HepG2 (cell line): ENCODE results near the gene PPP1R9B.

Source experiments
- SCMH1 ChIP-seq: sonication (generic); formaldehyde crosslinking; IDR thresholded peaks from 2 replicates; pipeline ENCODE4 v1.9.0; 2021; ENCODE audit warnings: missing genetic modification reagents, mild to moderate bottlenecking, borderline replicate concordance
- TRIM24 ChIP-seq: sonication (generic); formaldehyde crosslinking; IDR thresholded peaks from 2 replicates; pipeline ENCODE4 v1.8.0; 2022; ENCODE audit warnings: mild to moderate bottlenecking, missing genetic modification reagents
- ZNF713 ChIP-seq: sonication (generic); formaldehyde crosslinking; IDR thresholded peaks from 2 replicates; pipeline ENCODE4 v1.4.0; 2020; ENCODE audit warnings: mild to moderate bottlenecking, missing genetic modification reagents
- ZZZ3 ChIP-seq: sonication (generic); formaldehyde crosslinking; IDR thresholded peaks from 2 replicates; pipeline ENCODE4 v1.4.0; 2020; ENCODE audit warnings: missing genetic modification reagents, mild to moderate bottlenecking, borderline replicate concordance
- TF ChIP-seq, protein P1 (sequence below): sonication (generic); formaldehyde crosslinking; IDR thresholded peaks from 2 replicates; pipeline ENCODE4 v1.8.1; 2023; ENCODE audit warnings: mild to moderate bottlenecking, missing genetic modification reagents

DNA sequence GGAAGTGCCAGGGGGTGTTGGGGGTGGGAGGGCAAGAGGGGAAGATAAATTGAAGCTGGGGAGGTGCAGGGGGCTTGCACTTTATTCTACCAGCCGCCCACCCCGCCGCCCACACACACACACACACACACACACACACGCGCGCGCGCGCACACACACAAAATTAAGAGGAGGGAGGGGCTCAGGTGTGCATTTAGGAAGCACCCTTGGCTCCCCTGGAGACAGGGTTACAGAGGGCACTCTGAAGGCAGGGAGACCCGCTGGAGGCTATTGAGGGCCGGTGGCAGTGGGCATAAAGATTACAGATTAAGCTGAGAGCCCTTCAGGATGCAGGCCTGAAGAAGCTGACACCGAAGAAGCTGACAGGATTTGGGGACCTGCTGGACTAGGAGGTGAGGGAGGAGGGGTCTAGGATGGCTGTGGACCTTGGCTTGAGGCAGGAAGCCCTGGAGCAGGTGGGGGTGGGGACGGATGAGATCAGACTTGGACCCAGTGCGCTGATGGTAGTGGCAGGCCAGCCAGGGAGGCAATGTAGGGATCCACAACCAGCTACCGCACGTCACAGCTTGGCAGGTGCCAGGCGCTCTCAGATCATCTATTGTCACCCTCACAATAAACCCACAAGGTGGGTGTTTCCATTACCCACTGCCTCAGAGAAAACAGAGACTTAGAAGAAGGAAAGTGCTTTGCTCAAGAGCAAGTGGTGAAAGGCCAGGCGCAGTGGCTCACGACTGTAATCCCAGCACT lies 19.7 kb downstream of the PPP1R9B start:
- TF ChIP-seq, protein P1, sequence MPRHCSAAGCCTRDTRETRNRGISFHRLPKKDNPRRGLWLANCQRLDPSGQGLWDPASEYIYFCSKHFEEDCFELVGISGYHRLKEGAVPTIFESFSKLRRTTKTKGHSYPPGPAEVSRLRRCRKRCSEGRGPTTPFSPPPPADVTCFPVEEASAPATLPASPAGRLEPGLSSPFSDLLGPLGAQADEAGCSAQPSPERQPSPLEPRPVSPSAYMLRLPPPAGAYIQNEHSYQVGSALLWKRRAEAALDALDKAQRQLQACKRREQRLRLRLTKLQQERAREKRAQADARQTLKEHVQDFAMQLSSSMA (CRISPR knock-in tag) = no peak
- TF ChIP-seq ZZZ3 (CRISPR knock-in tag) (no peak), ZNF713 (no peak), SCMH1 (CRISPR knock-in tag) (no peak), TRIM24 (CRISPR knock-in tag) (no peak)
